DMS153 treated with DMSO at 0.1 percent for 48 hours (cell line): ENCODE measurements around the gene GAPDH.
"Not testable (repeated sequence)": the region's sequence is repeated elsewhere in the genome, so short reads cannot be mapped to it uniquely, and the experiment has no call there.

Experiments
- DNase-seq: peaks from one replicate; lab custom pipeline; 2025; ENCODE audit not compliant: unreplicated experiment; lab: John Stamatoyannopoulos, UW

Gene GAPDH

GRCh38 chr12:6533923-6534694 is at the start of gene GAPDH:
Gene GAPDH, plus strand, starts transcription at chr12:6534517. Its CDS starts 316 bp downstream, at chr12:6534833.
- DNase-seq, result peak; percentile 94

DNA sequence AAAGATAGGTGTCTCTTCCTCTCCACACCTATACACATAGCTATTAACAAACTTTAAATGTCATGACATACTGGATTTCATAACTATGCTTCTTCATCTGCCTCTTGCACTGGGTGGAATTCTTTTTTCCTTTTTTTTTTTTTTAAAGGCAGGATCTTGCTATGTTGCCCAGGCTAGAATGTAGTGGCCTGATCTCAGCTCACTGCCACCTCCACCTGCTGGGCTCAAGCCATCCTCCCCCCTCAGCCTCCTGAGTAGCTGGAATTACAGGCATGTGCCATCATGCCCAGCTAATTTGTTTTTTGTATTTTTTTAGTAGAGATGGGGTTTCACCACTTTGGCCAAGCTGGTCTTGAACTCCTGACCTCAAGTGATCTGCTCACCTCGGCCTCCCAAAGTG is 46.1 kb upstream of the GAPDH start:
- no peak for DNase-seq

DNA sequence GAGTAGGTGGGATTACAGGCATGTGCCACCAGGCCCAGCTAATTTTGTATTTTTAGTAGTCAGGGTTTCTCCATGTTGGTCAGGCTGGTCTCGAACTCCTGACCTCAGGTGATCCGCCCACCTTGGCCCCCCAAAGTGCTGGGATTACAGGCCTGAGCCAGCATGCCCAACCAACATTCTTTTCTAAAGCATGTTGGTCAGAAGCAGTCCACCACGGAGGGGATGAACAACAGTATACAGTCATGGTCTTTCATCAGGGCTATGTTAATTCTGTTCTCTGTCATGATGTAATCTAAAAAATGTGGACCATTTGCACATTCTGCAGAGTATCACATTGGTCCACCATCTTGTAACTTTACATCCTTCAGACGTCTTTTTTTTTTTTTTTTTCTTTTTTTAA is 44.9 kb upstream of the GAPDH start:
- DNase-seq, result no peak

- not testable (repeated sequence) for DNase-seq
These were observed 43.6 kb upstream of the GAPDH start for GRCh38 chr12:6490673-6491072.

GRCh38 chr12:6492838-6493496 is 41.4 kb upstream of the GAPDH start, which contains the start of gene MRPL51:
Gene MRPL51, minus strand, starts transcription at chr12:6493262. Its CDS starts 126 bp downstream, at chr12:6493136.
- peak; percentile 78 for DNase-seq

GRCh38 chr12:6493497-6494257 is 40.6 kb upstream of the GAPDH start, which contains the start of gene NCAPD2:
Gene NCAPD2, plus strand, starts transcription at chr12:6494102. Its CDS starts 997 bp downstream, at chr12:6495099.
- DNase-seq, result peak; percentile 91

- DNase-seq, result peak; percentile 27
These were observed 40.0 kb upstream of the GAPDH start for GRCh38 chr12:6494258-6494743.

GRCh38 chr12:6494968-6495367 is 39.3 kb upstream of the GAPDH start:
- no peak for DNase-seq

GRCh38 chr12:6497291-6497690 is 37.0 kb upstream of the GAPDH start:
- DNase-seq, result not testable (repeated sequence)

DNA sequence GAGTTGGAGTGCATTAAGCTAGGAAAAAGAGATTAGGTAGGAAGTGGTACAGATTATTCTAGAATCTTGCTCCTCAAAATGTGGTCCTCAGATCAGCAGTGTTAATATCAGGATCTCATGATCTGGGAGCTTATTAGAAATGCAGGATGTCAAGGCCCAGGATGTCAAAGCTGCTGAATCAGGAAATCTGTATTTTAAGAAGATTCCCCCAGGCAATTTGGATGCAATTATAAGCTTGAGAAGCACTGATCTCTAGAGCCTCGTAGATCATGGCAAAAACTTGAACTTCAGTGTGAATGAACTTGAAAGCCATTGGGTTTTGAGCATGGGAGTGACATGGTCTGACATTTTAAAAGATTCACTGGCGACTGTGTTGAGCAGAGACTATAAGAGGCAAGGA is 33.9 kb upstream of the GAPDH start:
- no peak for DNase-seq

- DNase-seq, result no peak
These were observed 27.0 kb upstream of the GAPDH start for GRCh38 chr12:6507102-6507998.

GRCh38 chr12:6508087-6508486 is 26.2 kb upstream of the GAPDH start:
- DNase-seq, result no peak

- no peak for DNase-seq
These were observed 14.1 kb upstream of the GAPDH start for GRCh38 chr12:6520186-6520585.

- DNase-seq, result no peak
These were observed 12.1 kb upstream of the GAPDH start for GRCh38 chr12:6522193-6522592.

- no peak for DNase-seq
These were observed 10.6 kb upstream of the GAPDH start for GRCh38 chr12:6523708-6524107.

GRCh38 chr12:6524648-6525047 is 9.7 kb upstream of the GAPDH start:
- DNase-seq, result no peak

- DNase-seq, result no peak
These were observed 8.1 kb upstream of the GAPDH start for GRCh38 chr12:6526201-6526600.

DNA sequence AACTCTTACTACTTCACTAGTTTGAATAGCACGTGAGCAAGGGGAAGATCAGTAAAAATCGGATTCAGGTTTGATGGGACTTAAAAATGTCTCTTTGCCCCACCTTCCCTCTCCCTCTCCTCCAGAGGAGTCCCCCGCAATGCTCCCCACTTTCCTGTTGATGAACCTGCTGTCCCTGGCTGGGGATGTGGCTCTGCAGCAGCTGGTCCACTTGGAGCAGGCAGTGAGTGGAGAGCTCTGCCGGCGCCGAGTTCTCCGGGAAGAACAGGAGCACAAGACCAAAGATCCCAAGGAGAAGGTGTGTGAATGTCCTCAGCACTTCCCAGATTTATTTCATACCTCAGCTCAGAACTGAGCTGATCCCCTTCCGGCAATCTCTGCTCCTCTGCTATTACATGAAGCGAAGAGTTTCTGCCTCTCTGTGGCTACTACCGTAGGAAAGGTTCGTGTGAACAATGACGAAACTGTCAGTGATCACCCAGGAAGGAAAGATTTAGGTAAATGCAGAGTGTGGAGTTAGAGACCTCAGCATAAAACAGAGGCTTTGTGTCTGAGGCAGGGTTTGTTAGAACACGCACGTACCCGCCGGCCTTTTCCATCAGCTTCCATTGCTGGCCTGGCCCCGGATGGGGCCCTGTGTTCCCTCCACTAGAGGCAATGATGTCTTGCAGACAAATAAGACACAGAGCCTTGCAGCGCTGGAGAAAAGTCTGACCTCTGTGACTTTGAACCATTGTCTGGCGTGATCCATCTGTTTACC is 7.4 kb upstream of the GAPDH start:
- DNase-seq, result no peak

GRCh38 chr12:6527711-6528110 is 6.6 kb upstream of the GAPDH start:
- DNase-seq, result no peak
